Endometrial microvascular endothelial cells (primary cell): ENCODE data around the gene LDLRAD4. TPM values are rescaled to one million over a fixed set of nuclear protein-coding genes. Genes with fewer than 3 reads are reported as not detected.

Source experiments
- in situ Hi-C: cut with HindIII; loops from 2 replicates; pipeline ENCODE4 v1.10.0; 2017; ENCODE audit warnings: low sequenced_read_pairs, low pct_unique_long_range_greater_than_20kb; ENCODE audit errors: inconsistent ontology term
- total RNA-seq: library from RNA; depleted of rRNA; stranded (reverse); fragments of >200 nt; gene quantifications from one replicate; pipeline ENCODE4 v1.2.3, GENCODE V29; 2015; ENCODE audit errors: inconsistent ontology term

Gene LDLRAD4
- total RNA-seq, 1 donor from 2014 or later = 0.93 TPM

GRCh38 chr18:13454363-13455150 is 236.0 kb downstream of the LDLRAD4 start:
- in situ Hi-C loops = no loop called here

GRCh38 chr18:13455471-13455870 is 236.9 kb downstream of the LDLRAD4 start:
- in situ Hi-C loops = no loop called here

- in situ Hi-C loops = no loop called here
Observed at GRCh38 chr18:13455960-13456481, 237.5 kb downstream of the LDLRAD4 start.

- in situ Hi-C loops = no loop called here
Observed at GRCh38 chr18:13456736-13457271, 238.2 kb downstream of the LDLRAD4 start.

- in situ Hi-C loops = no loop called here
Observed at GRCh38 chr18:13457327-13457726, 238.8 kb downstream of the LDLRAD4 start.

- in situ Hi-C loops = no loop called here
Observed at GRCh38 chr18:13460946-13461345, 242.4 kb downstream of the LDLRAD4 start.

DNA sequence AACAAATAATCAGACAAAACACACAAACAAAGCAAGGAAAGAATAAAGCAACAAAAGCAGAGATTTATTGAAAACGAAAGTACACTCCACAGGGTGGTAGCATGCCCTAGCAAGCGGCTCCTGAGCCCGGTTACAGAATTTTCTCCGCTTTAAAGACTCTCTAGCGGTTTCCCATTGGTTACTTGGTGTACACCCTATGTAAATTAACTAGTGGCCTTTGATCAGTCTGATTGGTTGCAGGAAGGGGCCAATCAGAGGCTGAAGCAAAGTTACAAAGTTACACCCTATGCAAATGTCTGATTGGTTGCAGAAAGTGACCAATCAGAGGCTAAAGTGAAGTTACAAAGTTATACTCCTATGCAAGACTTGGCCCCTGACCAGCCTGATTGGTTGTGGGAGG is 242.9 kb downstream of the LDLRAD4 start:
- in situ Hi-C loops = no loop called here

DNA sequence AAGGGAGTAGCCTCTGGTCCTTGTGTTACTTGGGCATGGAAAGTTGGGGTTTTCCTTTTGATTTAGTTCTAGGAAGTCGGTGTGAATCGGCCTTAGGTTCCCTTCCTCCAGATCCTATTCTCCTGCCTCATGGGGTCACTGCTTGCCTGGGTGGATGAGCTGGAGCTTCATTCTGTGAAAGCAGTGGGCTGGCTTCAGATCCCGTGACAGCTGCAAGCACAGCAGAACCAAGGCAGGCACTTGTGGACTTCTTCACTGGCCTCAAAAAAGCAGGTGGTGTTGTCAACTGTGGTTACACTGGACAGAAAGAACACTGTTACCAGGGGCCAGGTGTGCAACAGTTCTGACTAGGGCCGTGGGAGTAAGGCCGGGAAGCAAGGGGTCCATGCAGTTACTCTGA is 243.4 kb downstream of the LDLRAD4 start:
- in situ Hi-C loops = no loop called here

DNA sequence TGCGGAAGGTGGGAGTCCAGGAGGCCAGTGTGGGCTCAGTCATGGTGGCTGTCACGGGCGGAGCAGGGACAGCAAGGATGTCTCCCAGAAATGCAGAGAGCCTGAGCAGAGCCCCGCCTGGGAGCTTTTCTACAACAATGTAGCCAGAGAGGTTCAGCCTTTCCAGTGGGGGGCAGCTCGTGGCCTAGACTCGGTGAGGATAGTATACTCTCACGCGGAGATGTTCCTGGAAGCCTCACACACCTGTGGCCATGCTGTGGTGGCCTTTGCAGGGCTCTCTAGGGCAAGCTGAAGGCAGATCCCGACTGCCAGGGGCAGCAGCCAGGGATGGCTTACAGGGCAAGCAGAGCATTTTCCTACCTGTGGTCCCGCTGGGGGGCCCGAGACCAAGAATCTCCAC is 244.1 kb downstream of the LDLRAD4 start:
- in situ Hi-C loops = no loop called here

DNA sequence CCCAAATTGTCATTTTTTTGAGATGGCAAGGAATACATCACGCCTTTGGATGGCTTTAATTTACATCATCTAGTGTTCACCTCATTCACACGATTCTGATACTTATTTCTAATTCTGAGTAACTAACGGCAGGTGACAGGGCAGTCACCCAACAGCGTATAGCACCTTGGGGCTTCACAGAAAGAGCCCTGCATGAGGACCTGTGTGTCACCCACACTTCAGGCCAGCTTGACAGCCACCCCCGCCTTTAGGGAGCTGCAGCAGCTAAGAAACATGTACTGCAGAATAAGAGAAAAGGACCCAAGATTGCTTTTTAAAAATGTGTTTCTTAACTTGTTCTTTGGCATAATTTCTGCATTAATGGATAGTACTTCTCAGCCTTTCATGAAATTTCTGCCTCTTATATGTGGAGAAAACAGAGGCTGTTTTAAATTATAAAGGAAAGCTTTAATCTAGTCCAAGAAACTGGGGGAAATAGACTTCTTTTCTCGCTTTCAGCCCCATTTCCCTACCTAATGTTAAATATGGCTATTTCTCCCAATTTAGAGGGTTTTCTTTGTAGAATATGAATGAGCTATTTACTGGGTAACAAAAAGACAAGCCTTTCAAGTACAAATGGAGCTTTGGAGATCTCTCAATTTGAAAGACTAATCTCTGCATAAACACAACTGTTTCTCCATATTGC is 245.1 kb downstream of the LDLRAD4 start:
- in situ Hi-C loops = no loop called here

DNA sequence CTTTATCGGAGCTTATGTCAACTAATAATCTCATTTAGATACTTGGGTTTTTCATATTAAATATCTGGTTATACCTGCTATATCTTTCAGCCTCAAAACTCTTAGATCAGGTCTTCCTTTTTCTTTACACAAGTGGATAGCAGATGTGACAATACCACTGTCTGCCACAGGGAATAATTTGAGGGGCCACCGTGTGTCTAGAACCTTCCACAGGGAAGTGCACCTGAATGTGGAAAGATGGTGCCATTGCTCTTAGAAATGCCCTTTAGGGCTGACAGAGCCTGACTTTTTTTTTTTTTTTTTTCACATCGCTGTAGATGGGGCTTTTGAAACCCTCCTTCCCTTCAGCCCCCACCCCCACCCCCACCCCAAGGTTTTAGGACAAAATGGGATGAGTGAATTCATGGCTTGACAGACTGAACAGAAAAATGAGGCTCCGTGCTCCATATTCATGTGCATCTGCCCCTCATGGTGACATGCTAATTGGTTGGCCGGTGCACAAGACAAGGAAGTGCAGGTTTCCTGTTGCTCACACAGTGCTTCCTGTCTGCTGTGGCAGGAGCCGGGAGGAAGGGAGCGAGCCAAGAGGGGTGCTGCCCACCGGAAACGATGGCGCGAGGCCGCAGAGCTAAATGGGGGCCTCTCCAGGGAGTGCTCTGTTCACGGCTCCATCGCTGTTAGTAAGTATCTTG is 246.0 kb downstream of the LDLRAD4 start:
- in situ Hi-C loops = no loop called here

GRCh38 chr18:13465124-13465446 is 246.5 kb downstream of the LDLRAD4 start:
- in situ Hi-C loops = no loop called here

- in situ Hi-C loops = no loop called here
Observed at GRCh38 chr18:13465476-13465875, 246.9 kb downstream of the LDLRAD4 start.

GRCh38 chr18:13470516-13471197 is 252.1 kb downstream of the LDLRAD4 start:
- in situ Hi-C loops = no loop called here

- in situ Hi-C loops = no loop called here
Observed at GRCh38 chr18:13471198-13471845, 252.8 kb downstream of the LDLRAD4 start.

GRCh38 chr18:13471971-13472628 is 253.5 kb downstream of the LDLRAD4 start:
- in situ Hi-C loops = no loop called here

DNA sequence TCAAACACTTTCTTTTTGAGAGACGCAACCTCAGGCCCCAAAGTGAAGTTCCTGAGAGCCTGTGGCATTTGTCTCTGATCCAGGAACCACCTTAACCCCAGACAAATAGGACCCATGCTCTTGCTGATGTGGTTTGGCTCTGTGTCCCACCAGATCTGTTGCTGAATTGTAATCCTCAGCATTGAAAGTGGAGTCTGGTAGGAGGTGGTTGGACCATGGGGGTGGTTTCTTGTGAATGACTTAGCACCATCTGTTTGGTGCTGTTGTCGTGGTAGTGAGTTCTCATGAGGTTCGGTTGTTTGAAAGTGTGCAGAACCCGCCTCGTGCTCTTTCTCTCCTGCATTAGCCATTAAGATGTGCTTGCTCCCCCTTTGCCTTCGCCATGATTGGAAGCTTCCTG is 255.2 kb downstream of the LDLRAD4 start:
- in situ Hi-C loops = no loop called here

- in situ Hi-C loops = no loop called here
Observed at GRCh38 chr18:13474336-13474735, 255.8 kb downstream of the LDLRAD4 start.
